Measurements from ENCODE around the gene POLR2C.

GRCh38 chr16:57423152-57423551 lies 39.3 kb upstream of the POLR2C start:
- TF ChIP-seq CTCF (IDR thresholded peaks at IDR 0.05) (no peak), POLR2A (IDR thresholded peaks at IDR 0.05) (no peak)

All from lower leg skin (tissue), 3 donors.